Measurements from ENCODE around the gene STXBP4.

The STXBP4 gene

DNA sequence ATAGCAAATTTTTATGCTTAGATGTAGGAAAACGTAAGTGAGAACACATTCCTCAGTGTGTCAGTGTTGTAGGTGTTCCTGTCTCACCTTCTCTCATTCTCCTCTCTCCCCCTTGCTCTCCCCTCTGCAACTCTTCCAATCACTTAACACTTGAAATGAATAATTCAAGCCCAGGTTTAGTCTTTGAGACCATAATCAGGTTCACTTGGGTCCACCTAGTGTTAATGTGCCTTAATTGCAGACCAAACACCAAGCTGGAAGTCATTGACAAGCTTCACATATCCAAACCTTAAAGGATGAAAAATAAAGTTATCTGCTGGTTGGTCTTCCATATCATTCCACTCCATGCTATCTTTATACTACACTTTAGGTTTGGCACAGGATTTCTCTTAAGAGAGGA is 37.0 kb downstream of the STXBP4 start:
- DNase-seq (ENCODE audit: low spot score in 2 of 2), result no peak
- H3K4me3 Mint-ChIP-seq, result no peak overlapping the region
- no peak for ATAC-seq (replicated peaks; ENCODE audit: extremely low read depth, poor library complexity, severe bottlenecking)
- H3K27me3 Mint-ChIP-seq, result no peaks in the 10 kb centered on the region
- no peaks in the 10 kb centered on the region for H3K4me1 Mint-ChIP-seq
- H3K9me3 Mint-ChIP-seq, result no peaks in the 10 kb centered on the region
- peaks cover 5% of the 10 kb centered on the region for H3K36me3 Mint-ChIP-seq (ENCODE audit: insufficient read depth)
- H3K27ac Mint-ChIP-seq (ENCODE audit: low read depth), result no peak overlapping the region

GRCh38 chr17:55023626-55024025 is 55.1 kb downstream of the STXBP4 start:
- Mint-ChIP-seq H3K27me3 (no peaks in the 10 kb centered on the region), H3K27ac (ENCODE audit: low read depth) (no peak overlapping the region), H3K4me1 (no peaks in the 10 kb centered on the region), H3K4me3 (no peak overlapping the region), H3K36me3 (ENCODE audit: insufficient read depth) (peaks cover 2% of the 10 kb centered on the region), H3K9me3 (no peaks in the 10 kb centered on the region)
- DNase-seq (ENCODE audit: low spot score in 2 of 2), result no peak
- ATAC-seq (replicated peaks; ENCODE audit: extremely low read depth, poor library complexity, severe bottlenecking), result no peak

- H3K36me3 Mint-ChIP-seq (ENCODE audit: insufficient read depth), result peaks cover 4% of the 10 kb centered on the region
- no peak for DNase-seq (ENCODE audit: low spot score in 2 of 2)
- no peak overlapping the region for H3K4me3 Mint-ChIP-seq
- H3K4me1 Mint-ChIP-seq, result no peaks in the 10 kb centered on the region
- no peaks in the 10 kb centered on the region for H3K9me3 Mint-ChIP-seq
- no peak for ATAC-seq (replicated peaks; ENCODE audit: extremely low read depth, poor library complexity, severe bottlenecking)
- no peak overlapping the region for H3K27ac Mint-ChIP-seq (ENCODE audit: low read depth)
- H3K27me3 Mint-ChIP-seq, result no peaks in the 10 kb centered on the region
Measured at GRCh38 chr17:55037828-55038227, 69.3 kb downstream of the STXBP4 start.

GRCh38 chr17:55038291-55038690 is 69.7 kb downstream of the STXBP4 start:
- DNase-seq (ENCODE audit: low spot score in 2 of 2) (no peak), ATAC-seq (replicated peaks; ENCODE audit: extremely low read depth, poor library complexity, severe bottlenecking) (no peak)
- Mint-ChIP-seq H3K27ac (ENCODE audit: low read depth) (no peak overlapping the region), H3K9me3 (no peaks in the 10 kb centered on the region), H3K27me3 (no peaks in the 10 kb centered on the region), H3K36me3 (ENCODE audit: insufficient read depth) (peaks cover 2% of the 10 kb centered on the region), H3K4me1 (no peaks in the 10 kb centered on the region), H3K4me3 (no peak overlapping the region)

- no peak for DNase-seq (ENCODE audit: low spot score in 2 of 2)
- no peaks in the 10 kb centered on the region for H3K4me1 Mint-ChIP-seq
- no peak for ATAC-seq (replicated peaks; ENCODE audit: extremely low read depth, poor library complexity, severe bottlenecking)
- no peaks in the 10 kb centered on the region for H3K27me3 Mint-ChIP-seq
- H3K27ac Mint-ChIP-seq (ENCODE audit: low read depth), result no peak overlapping the region
- no peaks in the 10 kb centered on the region for H3K9me3 Mint-ChIP-seq
- peaks cover 8% of the 10 kb centered on the region for H3K36me3 Mint-ChIP-seq (ENCODE audit: insufficient read depth)
- no peak overlapping the region for H3K4me3 Mint-ChIP-seq
Measured at GRCh38 chr17:55040611-55041010, 72.0 kb downstream of the STXBP4 start.

DNA sequence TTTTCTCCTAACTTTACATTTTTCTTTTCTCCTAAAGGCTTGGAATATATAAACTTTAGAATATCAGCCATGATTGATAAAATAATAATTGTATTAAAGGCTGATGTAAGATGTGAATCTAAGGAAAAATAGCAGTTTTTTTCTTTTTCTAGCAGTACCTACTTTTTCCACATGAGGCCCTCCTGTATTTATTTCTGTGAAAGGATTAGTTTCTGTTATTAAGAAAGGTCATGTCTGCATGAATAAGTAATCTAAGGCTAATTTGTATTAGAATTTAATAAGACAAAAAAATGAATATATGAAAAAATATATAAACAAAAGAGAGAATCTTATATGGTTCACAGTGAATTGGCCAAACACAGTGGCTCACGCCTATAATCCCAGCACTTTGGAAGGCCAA is 85.3 kb downstream of the STXBP4 start:
- DNase-seq (ENCODE audit: low spot score in 2 of 2) (no peak), ATAC-seq (replicated peaks; ENCODE audit: extremely low read depth, poor library complexity, severe bottlenecking) (no peak)
- H3K4me3 Mint-ChIP-seq, result no peak overlapping the region
- no peaks in the 10 kb centered on the region for H3K36me3 Mint-ChIP-seq (ENCODE audit: insufficient read depth)
- no peaks in the 10 kb centered on the region for H3K4me1 Mint-ChIP-seq
- H3K27me3 Mint-ChIP-seq, result no peaks in the 10 kb centered on the region
- H3K27ac Mint-ChIP-seq (ENCODE audit: low read depth), result no peak overlapping the region
- no peaks in the 10 kb centered on the region for H3K9me3 Mint-ChIP-seq

- H3K27ac Mint-ChIP-seq (ENCODE audit: low read depth), result no peak overlapping the region
- H3K4me3 Mint-ChIP-seq, result no peak overlapping the region
- DNase-seq (ENCODE audit: low spot score in 2 of 2) (no peak), ATAC-seq (replicated peaks; ENCODE audit: extremely low read depth, poor library complexity, severe bottlenecking) (no peak)
- H3K4me1 Mint-ChIP-seq, result no peaks in the 10 kb centered on the region
- no peaks in the 10 kb centered on the region for H3K27me3 Mint-ChIP-seq
- H3K9me3 Mint-ChIP-seq, result no peaks in the 10 kb centered on the region
- H3K36me3 Mint-ChIP-seq (ENCODE audit: insufficient read depth), result no peaks in the 10 kb centered on the region
Measured at GRCh38 chr17:55054429-55054828, 85.9 kb downstream of the STXBP4 start.

- H3K36me3 Mint-ChIP-seq (ENCODE audit: insufficient read depth), result no peaks in the 10 kb centered on the region
- DNase-seq (ENCODE audit: low spot score in 2 of 2), result no peak
- H3K27ac Mint-ChIP-seq (ENCODE audit: low read depth), result no peak overlapping the region
- no peak overlapping the region for H3K4me3 Mint-ChIP-seq
- H3K4me1 Mint-ChIP-seq, result no peaks in the 10 kb centered on the region
- no peaks in the 10 kb centered on the region for H3K9me3 Mint-ChIP-seq
- ATAC-seq (replicated peaks; ENCODE audit: extremely low read depth, poor library complexity, severe bottlenecking), result no peak
- no peaks in the 10 kb centered on the region for H3K27me3 Mint-ChIP-seq
Measured at GRCh38 chr17:55056526-55056925, 88.0 kb downstream of the STXBP4 start.

- H3K9me3 Mint-ChIP-seq, result no peaks in the 10 kb centered on the region
- DNase-seq (ENCODE audit: low spot score in 2 of 2), result no peak
- H3K4me1 Mint-ChIP-seq, result no peaks in the 10 kb centered on the region
- H3K27ac Mint-ChIP-seq (ENCODE audit: low read depth), result no peak overlapping the region
- H3K4me3 Mint-ChIP-seq, result no peak overlapping the region
- no peaks in the 10 kb centered on the region for H3K27me3 Mint-ChIP-seq
- no peak for ATAC-seq (replicated peaks; ENCODE audit: extremely low read depth, poor library complexity, severe bottlenecking)
- H3K36me3 Mint-ChIP-seq (ENCODE audit: insufficient read depth), result no peaks in the 10 kb centered on the region
Measured at GRCh38 chr17:55057184-55057583, 88.6 kb downstream of the STXBP4 start.

- ATAC-seq (replicated peaks; ENCODE audit: extremely low read depth, poor library complexity, severe bottlenecking) (no peak), DNase-seq (ENCODE audit: low spot score in 2 of 2) (no peak)
- Mint-ChIP-seq H3K27me3 (no peaks in the 10 kb centered on the region), H3K4me3 (no peak overlapping the region), H3K27ac (ENCODE audit: low read depth) (no peak overlapping the region), H3K4me1 (no peaks in the 10 kb centered on the region), H3K36me3 (ENCODE audit: insufficient read depth) (no peaks in the 10 kb centered on the region), H3K9me3 (no peaks in the 10 kb centered on the region)
Measured at GRCh38 chr17:55059724-55060123, 91.2 kb downstream of the STXBP4 start.

- H3K27me3 Mint-ChIP-seq, result no peaks in the 10 kb centered on the region
- no peak overlapping the region for H3K27ac Mint-ChIP-seq (ENCODE audit: low read depth)
- H3K36me3 Mint-ChIP-seq (ENCODE audit: insufficient read depth), result no peaks in the 10 kb centered on the region
- H3K4me1 Mint-ChIP-seq, result no peaks in the 10 kb centered on the region
- DNase-seq (ENCODE audit: low spot score in 2 of 2) (no peak), ATAC-seq (replicated peaks; ENCODE audit: extremely low read depth, poor library complexity, severe bottlenecking) (no peak)
- H3K4me3 Mint-ChIP-seq, result no peak overlapping the region
- no peaks in the 10 kb centered on the region for H3K9me3 Mint-ChIP-seq
Measured at GRCh38 chr17:55062921-55063320, 94.4 kb downstream of the STXBP4 start.

DNA sequence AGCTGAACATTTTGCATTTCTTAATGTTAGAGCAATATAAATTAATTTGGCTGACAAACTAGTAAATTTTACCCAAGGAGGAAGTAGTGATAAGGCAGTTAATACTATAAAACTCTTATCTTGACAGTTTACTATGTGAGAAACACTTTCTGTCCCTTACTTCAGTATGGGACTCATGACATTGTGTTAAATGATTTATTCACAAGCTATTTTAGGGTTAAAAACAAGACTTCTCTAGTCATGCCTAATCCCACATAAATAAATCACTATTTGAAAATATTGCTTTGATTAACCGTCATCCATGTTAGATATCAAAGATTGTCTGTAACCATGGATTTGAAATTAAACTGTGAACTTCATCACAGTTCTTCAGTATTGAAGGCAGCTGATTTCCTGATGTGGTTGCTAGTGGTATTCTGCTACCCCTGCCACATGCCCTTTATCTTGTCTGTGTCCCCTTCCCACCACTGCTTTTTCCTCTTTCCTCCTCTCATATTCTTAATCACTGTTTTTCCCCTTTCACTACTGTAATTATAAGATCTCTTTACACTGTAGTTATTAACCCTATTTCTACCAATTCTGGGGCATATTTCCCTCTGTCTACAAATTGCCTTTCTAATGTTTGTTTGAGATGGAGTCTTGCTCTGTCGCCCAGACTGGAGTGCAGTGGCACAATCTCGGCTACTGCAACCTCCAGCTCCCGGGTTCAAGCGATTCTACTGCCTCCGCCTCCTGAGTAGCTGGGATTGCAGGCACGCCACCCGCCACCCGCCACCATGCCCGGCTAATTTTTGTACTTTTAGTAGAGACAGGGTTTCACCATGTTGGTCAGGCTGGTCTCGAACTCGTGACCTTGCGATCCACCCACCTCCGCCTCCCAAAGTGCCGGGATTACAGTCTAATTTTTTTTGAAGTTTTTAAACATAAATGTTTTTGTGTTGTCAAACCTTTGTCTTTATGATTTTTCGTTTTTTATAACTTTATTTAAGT is 95.6 kb downstream of the STXBP4 start:
- Mint-ChIP-seq H3K4me1 (no peaks in the 10 kb centered on the region), H3K27me3 (no peaks in the 10 kb centered on the region), H3K9me3 (no peaks in the 10 kb centered on the region), H3K36me3 (ENCODE audit: insufficient read depth) (no peaks in the 10 kb centered on the region), H3K27ac (ENCODE audit: low read depth) (no peak overlapping the region), H3K4me3 (no peak overlapping the region)
- DNase-seq (ENCODE audit: low spot score in 2 of 2), result no peak
- ATAC-seq (replicated peaks; ENCODE audit: extremely low read depth, poor library complexity, severe bottlenecking), result no peak

DNA sequence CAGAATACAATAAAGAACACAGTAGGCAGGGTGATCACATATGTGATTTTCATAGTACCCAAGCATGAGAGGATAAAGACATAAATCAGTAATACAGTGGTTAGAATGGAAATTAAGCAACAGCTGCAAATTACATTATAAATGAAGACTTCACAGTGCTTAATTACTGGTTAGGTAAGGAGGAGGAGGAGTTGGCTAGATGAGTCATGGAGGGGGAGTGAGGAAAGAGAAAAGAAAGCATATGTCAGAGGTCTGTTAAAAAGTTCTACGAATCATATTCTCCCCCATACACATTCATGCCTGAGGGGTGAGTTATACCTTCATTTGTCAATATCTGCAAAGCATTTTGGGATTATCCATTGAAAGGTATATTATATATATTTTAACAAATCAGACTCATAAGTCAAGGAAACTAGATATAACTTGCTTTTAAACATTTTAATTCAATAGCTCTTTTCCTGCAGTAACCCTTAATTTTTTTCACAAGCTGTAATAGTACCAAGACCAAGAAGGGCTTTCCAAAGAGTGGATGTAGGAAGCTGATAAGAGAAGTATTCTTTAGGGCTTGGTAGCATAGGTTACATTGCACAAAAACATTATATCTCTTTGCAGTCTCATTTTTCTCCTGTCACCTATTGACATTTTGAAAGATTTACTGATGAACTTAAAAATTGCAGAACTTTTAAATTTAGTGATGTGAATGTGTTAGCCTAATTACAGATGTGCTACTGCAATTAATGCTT is 99.3 kb downstream of the STXBP4 start:
- no peaks in the 10 kb centered on the region for H3K27me3 Mint-ChIP-seq
- H3K36me3 Mint-ChIP-seq (ENCODE audit: insufficient read depth), result no peaks in the 10 kb centered on the region
- ATAC-seq (replicated peaks; ENCODE audit: extremely low read depth, poor library complexity, severe bottlenecking) (no peak), DNase-seq (ENCODE audit: low spot score in 2 of 2) (no peak)
- H3K4me3 Mint-ChIP-seq, result no peak overlapping the region
- no peak overlapping the region for H3K27ac Mint-ChIP-seq (ENCODE audit: low read depth)
- no peaks in the 10 kb centered on the region for H3K9me3 Mint-ChIP-seq
- no peaks in the 10 kb centered on the region for H3K4me1 Mint-ChIP-seq
